HG03565 (cell line): ENCODE results near the gene HMOX1.

ENCODE experiments used
- ATAC-seq: cut with Tn5 transposase; IDR thresholded peaks from one replicate; pipeline ENCODE4 v1.9.1; 2021; ENCODE audit warnings: mild to moderate bottlenecking, moderate library complexity; ENCODE audit not compliant: unreplicated experiment

Gene HMOX1

DNA sequence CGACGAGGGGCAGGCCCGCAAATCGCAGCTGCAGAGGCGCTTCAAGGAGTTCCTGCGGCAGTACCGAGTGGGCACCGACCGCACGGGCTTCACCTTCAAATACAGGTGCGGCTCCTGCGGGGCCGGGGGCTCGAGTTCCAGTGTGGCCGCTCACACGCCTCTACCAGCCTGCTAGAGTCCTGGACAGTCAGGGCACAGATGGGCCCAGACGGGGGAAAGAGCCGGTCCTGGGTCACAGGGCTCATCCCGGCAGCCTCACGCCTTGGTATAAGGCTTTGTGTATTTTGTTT lies 19.6 kb downstream of the HMOX1 start:
- peak; percentile 17 for ATAC-seq

GRCh38 chr22:35401863-35402262 lies 21.0 kb downstream of the HMOX1 start:
- no peak for ATAC-seq

DNA sequence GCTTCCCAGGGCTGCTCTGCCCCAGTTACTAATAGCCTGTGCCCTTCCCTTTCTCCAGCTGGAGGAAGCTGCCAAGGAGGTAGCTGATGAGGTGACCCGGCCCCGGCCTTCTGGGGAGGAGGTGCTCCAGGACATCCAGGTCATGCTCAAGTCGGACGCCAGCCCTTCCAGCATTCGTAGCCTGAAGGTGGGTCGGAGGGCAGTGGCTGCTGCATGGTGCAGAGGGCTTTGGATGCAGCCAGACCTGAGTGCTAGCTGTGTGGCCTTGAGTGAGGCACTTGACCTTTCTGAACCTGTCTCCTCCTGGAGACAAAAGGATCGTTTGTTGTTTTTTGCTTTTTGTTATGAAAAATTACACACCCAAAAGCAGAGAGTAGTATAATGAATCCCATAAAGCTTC lies 22.5 kb downstream of the HMOX1 start:
- no peak for ATAC-seq

DNA sequence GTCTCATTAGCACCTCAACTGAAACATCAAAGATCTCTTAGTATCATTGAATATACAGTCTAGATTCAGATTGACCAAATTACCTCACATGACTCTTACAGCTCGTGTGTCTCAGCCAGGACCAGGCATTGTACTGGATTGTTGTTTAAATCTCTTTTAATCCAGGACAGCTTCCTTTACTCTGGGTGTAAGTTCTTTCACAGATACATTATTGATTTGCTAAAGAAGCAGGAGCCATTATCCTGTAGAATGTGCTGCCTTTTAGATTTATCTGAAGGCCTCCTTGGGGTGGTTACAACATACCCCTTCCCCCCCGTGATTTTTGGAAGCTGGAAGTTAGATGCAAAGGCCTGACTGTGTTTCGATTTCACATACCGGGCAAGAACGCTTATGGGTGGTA lies 23.3 kb downstream of the HMOX1 start:
- ATAC-seq, result no peak

DNA sequence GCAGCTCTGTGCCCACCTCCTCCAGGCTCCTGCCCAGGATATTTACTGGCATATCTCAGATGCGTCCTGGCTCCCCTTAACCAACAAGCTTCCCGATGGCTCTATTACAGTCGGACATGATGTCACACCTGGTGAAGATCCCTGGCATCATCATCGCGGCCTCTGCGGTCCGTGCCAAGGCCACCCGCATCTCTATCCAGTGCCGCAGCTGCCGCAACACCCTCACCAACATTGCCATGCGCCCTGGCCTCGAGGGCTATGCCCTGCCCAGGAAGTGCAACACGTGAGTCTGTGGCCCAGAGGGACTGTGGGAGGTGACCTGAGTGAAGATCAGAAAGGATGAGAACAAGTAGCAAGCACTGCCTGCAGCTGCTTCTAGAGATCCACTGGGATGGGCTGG lies 25.5 kb downstream of the HMOX1 start:
- no peak for ATAC-seq

- ATAC-seq, result no peak
Observed at GRCh38 chr22:35407362-35407761, 26.5 kb downstream of the HMOX1 start.

DNA sequence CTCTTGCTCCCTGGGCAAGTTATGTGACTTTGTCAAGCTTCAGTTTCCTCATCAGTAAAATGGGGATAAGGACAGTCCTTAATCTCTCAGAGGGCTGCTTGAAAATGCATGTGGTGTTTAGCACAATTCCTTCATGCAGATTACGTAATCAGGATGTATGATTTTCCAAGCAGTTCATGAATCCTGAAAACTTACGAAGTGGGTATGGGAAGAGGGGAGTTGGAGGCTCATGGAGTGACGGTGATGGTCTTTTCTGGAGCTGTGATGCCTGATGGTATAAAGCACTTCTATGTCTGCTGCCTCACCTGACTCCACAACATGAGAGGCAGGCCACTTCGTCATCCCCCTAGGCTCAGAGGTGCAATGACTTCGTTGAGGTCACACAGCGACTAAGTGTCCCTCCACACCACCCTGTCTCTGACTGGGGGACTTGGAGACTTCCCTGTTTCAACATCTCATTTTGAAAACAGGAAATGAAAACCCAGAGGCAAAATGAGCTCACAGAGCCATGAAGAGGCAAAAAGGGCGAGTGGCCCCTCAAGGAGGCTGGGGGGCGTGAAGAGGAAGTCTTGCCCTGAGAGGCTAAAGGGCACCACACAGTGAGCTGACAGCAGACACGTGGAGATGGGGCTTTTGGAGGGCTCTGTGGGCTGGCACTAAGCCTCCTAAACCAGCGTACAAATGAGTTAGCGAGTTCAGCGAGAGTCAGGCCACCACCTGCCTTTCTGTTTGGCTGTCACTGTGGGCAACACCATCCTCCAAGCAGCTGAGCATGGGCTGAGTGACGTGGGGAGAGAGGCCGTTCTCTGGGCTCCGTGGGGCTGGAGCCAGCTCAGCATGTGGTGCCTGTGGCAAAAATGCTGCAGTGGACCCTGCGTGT lies 29.1 kb downstream of the HMOX1 start:
- peak; percentile 42 for ATAC-seq

DNA sequence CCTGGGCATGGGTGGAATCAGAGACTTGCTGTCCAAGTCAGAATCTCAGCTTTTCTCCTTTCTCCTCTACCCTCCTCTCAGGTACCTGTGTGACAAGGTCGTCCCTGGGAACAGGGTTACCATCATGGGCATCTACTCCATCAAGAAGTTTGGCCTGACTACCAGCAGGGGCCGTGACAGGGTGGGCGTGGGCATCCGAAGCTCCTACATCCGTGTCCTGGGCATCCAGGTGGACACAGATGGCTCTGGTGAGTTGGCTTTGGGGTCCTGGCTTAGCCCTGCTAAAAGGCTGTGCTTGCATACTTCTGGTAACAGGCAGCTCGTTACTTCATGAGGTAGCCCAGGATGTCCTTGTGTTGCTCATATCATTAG lies 29.8 kb downstream of the HMOX1 start:
- no peak for ATAC-seq

GRCh38 chr22:35411102-35411501 lies 30.2 kb downstream of the HMOX1 start:
- no peak for ATAC-seq

GRCh38 chr22:35413624-35414023 lies 32.7 kb downstream of the HMOX1 start:
- ATAC-seq, result no peak

DNA sequence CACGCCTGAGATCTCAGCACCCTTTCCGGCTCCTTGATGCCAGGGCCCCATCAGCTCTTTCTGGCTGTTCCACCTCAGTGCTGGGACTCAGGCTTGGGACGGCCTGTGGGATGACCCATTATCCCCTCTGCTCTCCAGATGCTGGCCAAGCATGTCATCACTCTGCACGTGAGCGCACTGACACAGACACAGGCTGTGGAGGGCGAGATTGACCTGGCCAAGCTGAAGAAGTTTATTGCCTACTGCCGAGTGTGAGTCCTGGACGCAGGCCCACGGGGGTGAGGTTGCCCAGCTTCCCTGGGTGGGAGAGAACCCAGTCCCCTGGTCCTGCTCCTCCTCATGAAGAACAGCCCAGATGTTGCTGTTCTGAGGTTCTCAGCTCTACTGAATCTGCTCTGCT lies 36.7 kb downstream of the HMOX1 start:
- ATAC-seq, result no peak

- no peak for ATAC-seq
Observed at GRCh38 chr22:35418088-35418487, 37.2 kb downstream of the HMOX1 start.

DNA sequence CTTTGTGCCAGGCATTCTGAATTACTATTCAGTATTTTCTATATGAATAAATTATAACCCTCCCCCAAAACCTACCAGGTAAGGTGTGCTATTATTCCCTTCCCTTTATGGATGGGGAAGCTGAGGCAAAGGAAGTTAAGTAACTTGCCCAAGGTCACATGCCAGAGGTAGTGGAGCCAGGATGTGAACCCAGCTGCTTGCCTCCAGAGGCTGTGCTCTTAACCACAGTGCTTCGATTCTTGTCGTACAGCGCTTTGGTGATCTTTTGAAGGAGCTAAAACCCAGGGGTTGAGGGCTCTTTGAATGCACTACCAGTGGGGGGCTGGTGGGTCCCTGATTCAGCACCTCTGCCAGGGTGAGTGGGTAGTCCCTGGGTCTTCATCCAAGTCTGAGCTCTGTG lies 37.8 kb downstream of the HMOX1 start:
- no peak for ATAC-seq

GRCh38 chr22:35419756-35420155 lies 38.9 kb downstream of the HMOX1 start:
- ATAC-seq, result no peak

- ATAC-seq, result no peak
Observed at GRCh38 chr22:35421121-35421520, 40.2 kb downstream of the HMOX1 start.

- ATAC-seq, result no peak
Observed at GRCh38 chr22:35422145-35422544, 41.2 kb downstream of the HMOX1 start.

DNA sequence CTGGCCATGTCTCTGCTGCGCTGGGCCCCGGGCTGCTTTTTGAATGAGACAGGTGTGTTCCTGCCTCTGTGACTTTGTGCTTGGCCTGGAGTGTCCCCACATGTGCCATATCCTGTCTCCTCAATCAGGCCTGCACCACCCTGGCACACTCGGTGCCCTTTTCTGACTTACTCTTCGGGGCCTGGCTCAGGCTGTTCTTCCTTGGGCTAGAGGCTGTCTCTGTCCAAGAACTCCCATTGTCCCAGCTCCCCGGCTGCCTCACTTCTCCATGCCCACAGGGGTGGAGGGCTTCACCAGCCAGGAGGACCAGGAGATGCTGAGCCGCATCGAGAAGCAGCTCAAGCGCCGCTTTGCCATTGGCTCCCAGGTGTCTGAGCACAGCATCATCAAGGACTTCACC lies 42.0 kb downstream of the HMOX1 start:
- no peak for ATAC-seq

GRCh38 chr22:35424081-35424480 lies 43.2 kb downstream of the HMOX1 start:
- ATAC-seq, result no peak

DNA sequence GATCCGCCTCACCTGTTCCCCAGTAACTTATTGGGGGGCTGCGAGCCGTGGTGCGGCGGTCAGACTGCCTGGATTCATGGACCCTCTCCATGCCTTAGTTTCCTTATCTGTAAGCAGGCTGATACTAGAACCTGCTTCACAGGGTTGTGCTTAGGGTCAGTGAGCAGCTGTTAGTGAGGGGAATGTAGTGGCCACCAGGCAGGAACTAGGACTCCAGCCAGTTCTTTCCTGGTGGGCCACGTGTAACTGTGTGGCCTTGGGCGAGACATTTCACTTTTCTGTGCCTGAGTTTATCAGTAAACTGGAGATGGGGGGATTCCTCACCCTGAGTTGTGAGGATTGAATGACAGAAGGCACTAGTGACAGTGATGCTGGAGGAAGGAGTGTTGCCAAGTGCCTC lies 43.9 kb downstream of the HMOX1 start:
- no peak for ATAC-seq

- ATAC-seq, result no peak
Observed at GRCh38 chr22:35425546-35425945, 44.6 kb downstream of the HMOX1 start.

- ATAC-seq, result no peak
Observed at GRCh38 chr22:35425971-35426800, 45.3 kb downstream of the HMOX1 start.

DNA sequence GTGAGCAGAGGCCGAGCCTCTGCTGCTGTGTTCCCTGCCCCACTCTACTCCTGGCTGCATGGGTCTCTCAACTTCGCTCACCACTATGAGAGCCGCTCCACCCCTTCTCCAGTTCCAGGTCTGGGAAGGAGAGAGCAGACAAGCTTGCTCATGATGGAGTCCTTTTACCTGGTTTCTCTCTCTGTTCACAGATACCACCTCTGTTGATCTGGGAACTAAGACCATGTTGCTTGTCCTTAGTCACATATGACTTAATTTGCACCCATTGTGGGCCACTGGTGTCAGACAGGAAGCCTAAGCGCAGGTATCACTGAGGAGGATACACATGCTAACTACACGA lies 45.9 kb downstream of the HMOX1 start:
- no peak for ATAC-seq
